Hematopoietic multipotent progenitor cell treated with erythropoietin and hydrocortisone succinate and interleukin-3 and kit ligand, for 15 days (in vitro differentiated cells): Measurements from ENCODE around the gene GALNT9.
"Not testable (repeated sequence)": the region's sequence is repeated elsewhere in the genome, so short reads cannot be mapped to it uniquely, and the experiment has no call there.

ENCODE experiments used
- DNase-seq: peaks from one replicate; pipeline ENCODE4 v3.0.0-alpha.2; 2015; ENCODE audit warnings: low spot score

The GALNT9 gene

GRCh38 chr12:132154941-132155770 is 174.2 kb downstream of the GALNT9 start:
- no peak for DNase-seq

GRCh38 chr12:132154341-132154761 is 175.0 kb downstream of the GALNT9 start:
- no peak for DNase-seq

DNA sequence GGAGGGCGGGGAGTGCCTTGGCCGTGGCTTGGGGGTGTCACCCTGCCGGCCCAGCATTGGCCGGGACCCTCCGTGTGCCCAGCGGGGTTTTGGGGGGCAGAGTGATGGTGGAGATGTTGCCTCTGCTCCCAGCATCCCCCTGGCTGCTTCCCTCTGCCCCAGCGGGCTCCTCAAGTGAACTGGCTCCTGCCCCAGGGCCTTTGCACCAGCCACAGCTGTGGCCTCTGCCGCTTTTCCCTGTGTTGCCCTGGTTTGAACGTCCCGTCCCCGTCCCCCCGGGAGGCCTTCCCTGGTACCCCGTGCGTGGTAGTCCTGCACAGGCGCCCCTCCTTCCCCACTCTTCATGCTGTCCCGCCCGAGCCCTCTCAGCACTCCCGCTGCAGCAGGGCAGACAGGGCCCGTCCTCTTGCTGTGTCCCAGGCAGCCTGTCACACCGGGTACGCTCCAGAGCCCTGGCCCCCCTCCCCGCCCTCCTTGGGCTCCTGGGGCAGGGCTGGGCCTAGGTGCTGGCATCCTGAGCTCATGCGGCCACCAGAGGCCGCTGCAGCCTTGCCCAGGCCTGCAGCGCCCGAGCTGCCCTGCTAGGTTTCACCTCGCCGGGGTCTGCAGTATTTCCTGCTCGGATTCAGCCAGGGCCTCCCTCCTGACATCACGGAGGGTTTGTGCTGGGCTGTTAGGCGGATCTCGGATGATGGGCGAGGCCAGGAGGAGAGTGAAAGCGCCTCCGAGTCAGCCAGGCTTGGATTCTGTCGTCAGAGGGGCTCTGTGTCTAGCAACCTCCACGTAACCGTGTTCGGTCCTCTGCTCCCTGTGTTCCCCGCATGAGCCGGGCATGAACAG is 175.7 kb downstream of the GALNT9 start:
- peak; percentile 38 for DNase-seq

DNA sequence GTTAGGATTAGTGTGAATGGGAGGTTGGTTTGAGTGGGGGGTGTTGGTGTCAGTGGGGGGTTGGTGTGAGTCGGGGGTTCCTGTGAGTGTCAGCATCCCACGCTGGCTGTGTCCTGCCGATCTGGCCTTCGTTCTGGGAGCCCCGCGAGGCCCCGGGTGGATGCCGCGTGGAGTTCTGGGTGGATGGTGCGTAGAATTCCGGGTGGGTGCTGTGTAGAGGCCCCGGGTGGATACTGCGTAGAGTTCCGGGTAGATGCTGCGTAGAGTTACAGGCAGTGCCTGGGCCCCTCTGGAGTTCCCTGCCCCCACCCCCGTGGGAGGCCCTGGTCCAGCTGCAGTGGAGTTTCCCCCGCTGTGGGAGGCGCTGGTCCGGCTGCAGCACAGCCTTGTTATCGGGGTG is 176.4 kb downstream of the GALNT9 start:
- no peak for DNase-seq

DNA sequence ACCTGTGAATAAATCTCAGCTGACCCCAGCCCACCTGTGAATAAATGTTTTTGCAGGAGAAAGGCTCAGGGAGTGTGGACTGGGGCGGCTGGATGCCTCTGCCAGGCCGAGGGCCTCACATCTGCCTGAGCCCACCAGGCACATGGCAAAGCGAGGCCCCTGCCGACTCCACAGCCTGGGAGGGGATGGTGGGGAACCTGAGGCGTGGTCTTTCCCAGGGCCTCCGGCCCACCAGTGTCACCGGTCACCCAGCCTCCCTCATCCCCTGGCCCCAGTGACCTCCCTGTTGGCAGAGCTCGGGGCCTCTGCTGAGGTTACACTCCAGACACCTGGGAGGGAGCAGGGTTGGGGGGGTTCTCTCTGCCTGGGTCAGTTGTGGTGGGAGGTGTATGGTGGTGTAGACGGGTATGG is 177.0 kb downstream of the GALNT9 start:
- DNase-seq: no peak

DNA sequence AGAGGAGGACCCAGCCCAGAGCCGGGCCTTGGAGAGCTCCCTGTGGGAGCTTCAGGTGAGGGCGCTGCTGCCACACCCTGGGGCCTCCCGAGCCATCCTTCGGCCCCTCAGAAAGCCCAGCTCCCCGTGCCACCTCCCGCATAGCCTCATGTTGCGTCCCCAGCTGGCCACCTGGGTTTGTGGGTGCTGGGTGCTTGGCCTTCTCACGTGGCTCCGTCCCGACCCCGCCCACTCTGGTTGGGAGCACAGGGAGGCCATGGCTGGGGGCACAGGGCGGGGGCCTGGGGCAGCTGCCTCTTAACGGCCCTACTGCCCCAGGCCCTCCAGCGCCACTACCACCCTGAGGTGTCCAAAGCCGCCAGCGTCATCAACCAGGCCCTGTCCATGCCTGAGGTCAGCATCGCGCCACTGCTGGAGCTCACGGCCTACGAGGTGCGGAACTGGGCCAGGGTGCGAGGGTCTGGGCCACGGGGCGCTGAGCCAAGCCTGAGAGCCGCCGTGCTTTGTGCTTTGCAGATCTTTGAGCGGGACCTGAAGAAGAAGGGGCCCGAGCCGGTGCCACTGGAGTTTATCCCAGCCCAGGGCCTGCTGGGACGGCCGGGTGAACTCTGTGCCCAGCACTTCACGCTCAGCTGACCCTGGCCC is 177.5 kb downstream of the GALNT9 start:
- DNase-seq: no peak

- no peak for DNase-seq
Measured at GRCh38 chr12:132151145-132151765, 178.1 kb downstream of the GALNT9 start.

DNA sequence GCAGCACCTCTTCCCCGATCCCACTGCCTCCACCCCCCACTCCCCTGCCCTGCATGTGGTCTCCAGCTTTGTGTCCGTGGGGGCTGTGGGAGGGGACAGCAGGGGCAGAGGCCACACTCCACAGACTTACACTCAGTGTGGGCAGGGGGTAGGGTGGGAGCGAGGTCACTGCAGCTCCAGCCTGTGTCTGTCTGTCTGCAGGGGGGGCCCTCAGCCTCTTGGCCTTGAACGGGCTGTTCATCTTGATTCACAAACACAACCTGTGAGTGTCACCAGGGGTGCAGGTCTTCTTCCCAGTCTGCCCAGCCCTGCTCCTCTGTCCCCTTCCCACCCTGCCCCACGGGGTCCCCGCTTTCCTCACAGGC is 178.6 kb downstream of the GALNT9 start:
- DNase-seq: no peak

GRCh38 chr12:132149526-132149925 is 179.9 kb downstream of the GALNT9 start:
- not testable (repeated sequence) for DNase-seq

- DNase-seq: no peak
Measured at GRCh38 chr12:132148368-132149045, 180.9 kb downstream of the GALNT9 start.

- no peak for DNase-seq
Measured at GRCh38 chr12:132147423-132148367, 181.7 kb downstream of the GALNT9 start.

GRCh38 chr12:132146772-132147422 is 182.5 kb downstream of the GALNT9 start:
- DNase-seq: no peak
